HepG2 (cell line): ENCODE results near the gene HNRNPF. TPM values are rescaled to one million over a fixed set of nuclear protein-coding genes. Genes with fewer than 3 reads are reported as not detected.

Experiments used
- ATF1 ChIP-seq: IDR thresholded peaks from 2 replicates; pipeline ENCODE4 v1.6.1; 2016; ENCODE audit warnings: mild to moderate bottlenecking, control low read depth
- BATF2 ChIP-seq: sonication (generic); formaldehyde crosslinking; IDR thresholded peaks from 2 replicates; pipeline ENCODE4 v1.8.0; 2022; ENCODE audit warnings: mild to moderate bottlenecking, missing genetic modification reagents, moderate library complexity
- CAMTA2 ChIP-seq: sonication (generic); formaldehyde crosslinking; IDR thresholded peaks from 2 replicates; pipeline ENCODE4 v1.4.0; 2020; ENCODE audit warnings: mild to moderate bottlenecking, missing genetic modification reagents, borderline replicate concordance
- FOXP1 ChIP-seq, 2 experiments: fragments of 450-650 bp in 1 of 2; IDR thresholded peaks; 2 replicates each; pipeline ENCODE4 v1.6.1; 2017 to 2018; ENCODE audit warnings: antibody characterized with exemption in 1 of 2
- GATA4 ChIP-seq: sonication (generic); IDR thresholded peaks from 2 replicates; pipeline ENCODE4 v1.6.1; 2016; ENCODE audit warnings: antibody characterized with exemption, low read depth, borderline replicate concordance
- GLI4 ChIP-seq: sonication (generic); formaldehyde crosslinking; IDR thresholded peaks from 2 replicates; pipeline ENCODE4 v1.5.1; 2020; ENCODE audit warnings: missing genetic modification reagents, mild to moderate bottlenecking, moderate library complexity, borderline replicate concordance
- HNRNPL ChIP-seq: fragments of 200-400 bp; formaldehyde crosslinking; IDR thresholded peaks from 2 replicates; pipeline ENCODE4 v1.6.1; 2017; ENCODE audit warnings: mild to moderate bottlenecking, low read depth, low read length
- IKZF1 ChIP-seq: fragments of 450-650 bp; IDR thresholded peaks from 2 replicates; pipeline ENCODE4 v1.7.1; 2016
- MAF1 ChIP-seq: sonication (generic); formaldehyde crosslinking; IDR thresholded peaks from 2 replicates; pipeline ENCODE4 v1.5.0; 2020; ENCODE audit warnings: missing genetic modification reagents, borderline replicate concordance
- MNT ChIP-seq: fragments of 450-650 bp; IDR thresholded peaks from 2 replicates; pipeline ENCODE4 v1.6.1; 2016
- NAIF1 ChIP-seq: sonication (generic); formaldehyde crosslinking; IDR thresholded peaks from 2 replicates; pipeline ENCODE4 v1.5.0; 2020; ENCODE audit warnings: mild to moderate bottlenecking, missing genetic modification reagents, borderline replicate concordance
- NFYB ChIP-seq: sonication (generic); formaldehyde crosslinking; IDR thresholded peaks from 2 replicates; pipeline ENCODE4 v1.4.0; 2020; ENCODE audit warnings: missing genetic modification reagents
- NRL ChIP-seq: sonication (generic); formaldehyde crosslinking; IDR thresholded peaks from 2 replicates; pipeline ENCODE4 v1.5.0; 2020; ENCODE audit warnings: missing genetic modification reagents, mild to moderate bottlenecking, moderate library complexity, borderline replicate concordance
- PBX3 ChIP-seq: sonication (generic); formaldehyde crosslinking; IDR thresholded peaks from 2 replicates; pipeline ENCODE4 v1.8.1; 2023; ENCODE audit warnings: missing genetic modification reagents, inconsistent platforms, borderline replicate concordance
- SIN3A ChIP-seq: IDR thresholded peaks from 2 replicates; pipeline ENCODE4 v1.6.1; 2011; ENCODE audit warnings: low read depth, mild to moderate bottlenecking, control low read depth, low read length, borderline replicate concordance
- SOX13 ChIP-seq, 3 experiments: fragments of 450-650 bp in 1 of 3; sonication (generic) in 1 of 3; formaldehyde crosslinking in 1 of 3; IDR thresholded peaks in 2 of 3; conservative IDR thresholded peaks in 1 of 3; 2 replicates each; pipeline versions ENCODE4 v1.5.0 to v1.6.1; 2016 to 2020; ENCODE audit warnings: antibody characterized with exemption in 1 of 3, mild to moderate bottlenecking in 1 of 3, missing compliant biosample characterization in 1 of 3, missing genetic modification reagents in 1 of 3, moderate library complexity in 1 of 3
- SRY ChIP-seq: sonication (generic); formaldehyde crosslinking; IDR thresholded peaks from 2 replicates; pipeline ENCODE4 v1.8.0; 2022; ENCODE audit warnings: mild to moderate bottlenecking, missing genetic modification reagents
- TBX3 ChIP-seq: fragments of 450-650 bp; IDR thresholded peaks from 2 replicates; pipeline ENCODE4 v1.6.1; 2017; ENCODE audit warnings: antibody characterized with exemption, mild to moderate bottlenecking, inconsistent platforms, borderline replicate concordance
- ZBTB21 ChIP-seq: sonication (generic); formaldehyde crosslinking; IDR thresholded peaks from 2 replicates; pipeline ENCODE4 v1.4.0; 2020; ENCODE audit warnings: missing genetic modification reagents
- ZNF10 ChIP-seq: sonication (generic); formaldehyde crosslinking; IDR thresholded peaks from 2 replicates; pipeline ENCODE4 v1.4.0; 2020; ENCODE audit warnings: mild to moderate bottlenecking, low read depth, missing genetic modification reagents, borderline replicate concordance
- ZNF629 ChIP-seq: sonication (generic); formaldehyde crosslinking; conservative IDR thresholded peaks from 2 replicates; pipeline ENCODE4 v1.5.0; 2020; ENCODE audit warnings: missing genetic modification reagents
- ZNF766 ChIP-seq: sonication (generic); formaldehyde crosslinking; IDR thresholded peaks from 2 replicates; pipeline ENCODE4 v1.5.0; 2020; ENCODE audit warnings: missing genetic modification reagents, borderline replicate concordance
- ZSCAN21 ChIP-seq: sonication (generic); formaldehyde crosslinking; IDR thresholded peaks from 2 replicates; pipeline ENCODE4 v1.8.0; 2022; ENCODE audit warnings: mild to moderate bottlenecking, missing genetic modification reagents, moderate library complexity, borderline replicate concordance
- polyA plus RNA-seq, 8 experiments: library from polyadenylated mRNA; depleted of rRNA in 3 of 8; stranded (reverse) in 7 of 8; unstranded in 1 of 8; fragments of >200 nt; fragmentation: Illumina TruSeq in 4 of 8; extraction: Trizol in 4 of 8; gene quantifications; 2 replicates each; pipeline versions ENCODE4 v1.2.1 to v1.2.3, GENCODE V29; 2011 to 2016; ENCODE audit warnings: low read depth in 4 of 8, missing spikeins in 1 of 8, mixed read lengths in 1 of 8; ENCODE audit not compliant: insufficient read depth in 1 of 8
- total RNA-seq, 5 experiments: library from RNA; depleted of rRNA; stranded (reverse); fragments of >200 nt; fragmentation: Illumina TruSeq; extraction: Trizol; gene quantifications; 2 replicates each; pipeline ENCODE4 v1.2.3, GENCODE V29; 2016; ENCODE audit warnings: low read depth in 1 of 5

Gene HNRNPF
- total and polyA plus RNA-seq, 2 of the 13 experiments (the other 11 are each of a cell fraction or from before 2014, with no cell fraction given): 166 to 308 TPM

GRCh38 chr10:43396928-43397624, 11.9 kb downstream of the HNRNPF start (continued):
- TF ChIP-seq BATF2 (CRISPR knock-in tag): 0 out of 2 replicates have a peak, but pooled peaks have one; percentile 4
- peak; percentile 71; the same call in 1 of the 2 replicates for TF ChIP-seq MAF1 (CRISPR knock-in tag)
- TF ChIP-seq IKZF1: no peak
- no peak for TF ChIP-seq ZBTB21 (CRISPR knock-in tag)
- TF ChIP-seq SIN3A: 0 out of 2 replicates have a peak, but pooled peaks have one; percentile 85
- no peak for TF ChIP-seq ZNF10 (CRISPR knock-in tag)
- peak; percentile 90 for TF ChIP-seq SRY (CRISPR knock-in tag)
- TF ChIP-seq NAIF1 (CRISPR knock-in tag): peak; percentile 67; the same call in 1 of the 2 replicates
- TF ChIP-seq ZSCAN21 (CRISPR knock-in tag): peak; percentile 80; the same call in 1 of the 2 replicates
- TF ChIP-seq SOX13 (IDR thresholded peaks at IDR 0.05): no peak
- peak in 1 of 2 experiments; percentile 56; a peak in 2 of 4 replicates for TF ChIP-seq SOX13 (CRISPR knock-in tag; conservative IDR thresholded peaks at IDR 0.05 in 1 of 2, IDR thresholded peaks at IDR 0.05 in 1 of 2)
- peak; percentile 78; the same call in 1 of the 2 replicates for TF ChIP-seq ZNF766 (CRISPR knock-in tag)
- TF ChIP-seq HNRNPL: peak; percentile 69; the same call in 1 of the 2 replicates
- TF ChIP-seq ATF1 (CRISPR knock-in tag): no peak
- TF ChIP-seq PBX3: no peak
- no peak for TF ChIP-seq FOXP1 (IDR thresholded peaks at IDR 0.05)
- no peak for TF ChIP-seq FOXP1 (CRISPR knock-in tag; IDR thresholded peaks at IDR 0.05)
- TF ChIP-seq ZNF629 (CRISPR knock-in tag): peak; percentile 33; the same call in 1 of the 2 replicates
- TF ChIP-seq TBX3: no peak
- peak; percentile 80; the same call in 1 of the 2 replicates for TF ChIP-seq NRL
- peak; percentile 85 for TF ChIP-seq NFYB
- TF ChIP-seq MNT: peak; percentile 78
- no peak for TF ChIP-seq CAMTA2 (CRISPR knock-in tag)
- peak; percentile 10; the same call in 1 of the 2 replicates for TF ChIP-seq GATA4
- TF ChIP-seq GLI4 (CRISPR knock-in tag): 0 out of 2 replicates have a peak, but pooled peaks have one; percentile 0
